GM12872 (cell line): ENCODE data around the gene CD82.

Experiments used
- CTCF ChIP-seq: IDR thresholded peaks from 3 replicates; pipeline ENCODE4 v1.5.1; 2011; ENCODE audit warnings: low read depth, mild to moderate bottlenecking, low read length, moderate library complexity; ENCODE audit not compliant: insufficient read depth

CD82 gene

GRCh38 chr11:44624761-44625221, 59.3 kb downstream of the CD82 start:
- no peak for TF ChIP-seq CTCF

- TF ChIP-seq CTCF, result no peak
These were observed 60.5 kb downstream of the CD82 start for GRCh38 chr11:44625759-44626523.

- TF ChIP-seq CTCF, result no peak
These were observed 61.2 kb downstream of the CD82 start for GRCh38 chr11:44626645-44627044.

GRCh38 chr11:44627165-44627789, 61.8 kb downstream of the CD82 start:
- TF ChIP-seq CTCF, result no peak

GRCh38 chr11:44627911-44628729, 62.7 kb downstream of the CD82 start:
- TF ChIP-seq CTCF, result no peak

GRCh38 chr11:44628730-44629700, 63.6 kb downstream of the CD82 start:
- TF ChIP-seq CTCF, result no peak
